GM08714 (cell line): ENCODE data around the gene FAM124B.
"Not testable (repeated sequence)": the region's sequence is repeated elsewhere in the genome, so short reads cannot be mapped to it uniquely, and the experiment has no call there.

ENCODE experiments used
- H3K4me3 ChIP-seq: fragments of 200-500 bp; sonication (Bioruptor generic); 2 replicates; pipeline ENCODE4 v1.5.1; 2014; ENCODE audit warnings: mild to moderate bottlenecking, low read length, inconsistent platforms
- ZNF274 ChIP-seq: IDR thresholded peaks from 2 replicates; pipeline ENCODE4 v1.6.1; 2012; ENCODE audit warnings: mild to moderate bottlenecking, low read depth, low read length

FAM124B gene

DNA sequence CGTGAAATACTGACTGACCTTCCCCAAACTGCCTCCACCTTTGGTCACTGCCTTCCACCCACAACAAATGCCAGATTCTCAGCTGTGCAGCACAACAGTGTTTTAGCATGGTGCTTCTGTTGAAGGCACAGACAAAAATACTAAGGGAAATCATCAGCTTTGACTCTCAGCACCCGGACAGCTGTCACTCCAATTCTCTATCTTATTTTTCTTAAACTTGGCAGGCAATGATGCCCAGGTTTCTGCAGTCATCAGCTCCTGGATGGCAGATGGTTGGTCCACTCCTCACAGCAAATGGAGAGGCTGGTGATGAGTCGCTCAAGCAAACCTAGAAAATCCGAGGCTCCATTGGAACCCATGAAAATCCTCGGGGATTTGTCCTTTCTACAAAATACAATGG, 2.9 kb upstream of the FAM124B start:
- no peak for TF ChIP-seq ZNF274
- H3K4me3 ChIP-seq = no peak overlapping the region

DNA sequence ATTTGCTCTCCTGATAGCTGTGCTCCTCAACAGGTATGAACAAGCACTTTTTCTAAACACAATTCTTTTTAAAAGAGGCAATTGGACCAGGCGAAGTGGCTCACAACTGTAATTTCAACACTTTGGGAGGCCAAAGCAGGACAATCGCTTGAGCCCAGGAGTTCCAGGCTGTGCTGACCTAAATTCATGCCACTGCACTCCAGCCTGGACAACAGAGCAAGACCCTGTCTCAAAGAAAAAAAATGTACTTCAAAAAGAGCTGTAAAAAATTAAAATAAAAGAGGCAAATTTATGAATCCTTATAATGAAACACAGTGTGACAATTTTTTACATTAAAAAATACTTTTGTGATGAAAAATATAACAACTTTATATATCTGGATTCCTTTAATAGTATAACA, 1.8 kb upstream of the FAM124B start:
- no peak for TF ChIP-seq ZNF274
- no peak overlapping the region for H3K4me3 ChIP-seq

DNA sequence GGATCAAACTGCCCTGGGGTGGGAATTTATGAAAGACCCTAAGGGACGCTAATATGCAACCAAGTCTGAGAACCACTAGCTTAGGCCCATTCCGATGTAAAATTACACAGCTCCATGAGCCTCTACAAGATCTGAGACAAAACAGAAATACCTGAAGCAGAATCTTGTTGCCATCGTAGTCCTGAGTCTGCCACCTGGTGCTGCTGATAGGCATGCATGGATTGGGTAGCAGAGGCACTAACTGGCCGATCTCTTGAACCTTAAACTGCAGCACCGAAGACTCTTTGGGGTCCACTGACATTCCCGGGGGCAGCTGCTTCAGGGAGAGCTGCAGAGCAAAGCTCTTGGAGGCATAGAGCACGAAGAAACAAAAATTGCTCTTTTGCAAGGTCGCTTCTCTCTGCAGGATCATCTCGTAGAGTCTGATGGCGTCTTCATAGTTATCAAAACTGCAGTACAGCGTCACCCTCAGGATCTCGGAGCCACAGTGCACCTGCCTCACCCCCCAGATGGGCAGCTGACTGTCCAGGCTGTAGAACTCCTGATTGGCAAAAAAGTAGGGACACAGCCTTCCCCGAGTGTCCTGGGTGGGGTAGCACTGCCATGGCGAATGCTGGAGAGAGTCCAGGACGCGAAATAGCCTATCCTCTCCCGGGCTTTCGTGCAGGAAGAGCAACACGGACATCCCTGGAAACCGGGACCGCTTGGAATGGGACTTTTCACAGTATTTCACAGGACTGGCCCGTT, 848 bp downstream of the FAM124B start:
- TF ChIP-seq ZNF274 = no peak
- peak overlapping the region; percentile 7; the same call in 1 of the 2 replicates for H3K4me3 ChIP-seq

DNA sequence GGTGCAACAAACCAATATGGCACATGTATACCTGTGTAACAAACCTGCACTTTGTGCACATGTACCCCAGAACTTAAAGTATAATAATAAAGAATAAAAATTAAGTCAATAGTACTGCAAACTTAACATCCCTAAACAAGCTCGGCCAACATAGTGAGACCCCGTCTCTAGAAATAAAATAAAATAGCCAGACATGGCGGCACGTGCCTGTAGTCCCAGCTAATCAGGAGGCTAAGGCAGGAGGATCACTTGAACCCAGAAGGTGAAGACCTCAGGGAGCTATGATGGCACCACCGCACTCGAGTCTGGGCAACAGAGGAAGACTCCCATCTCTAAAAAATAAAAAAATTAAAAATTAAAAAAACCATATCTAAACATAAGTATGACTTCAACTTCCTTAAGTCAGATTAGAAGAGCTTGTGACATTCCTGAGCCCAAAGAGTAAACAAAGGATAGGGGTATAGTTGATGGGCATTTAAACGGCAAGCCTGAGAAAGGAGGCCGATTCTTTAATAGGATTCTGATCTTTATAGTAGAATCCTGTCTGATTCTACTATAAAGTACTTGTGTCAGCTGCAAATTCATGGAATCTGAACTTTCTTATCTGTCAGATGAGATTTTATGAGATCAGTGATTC, 1.6 kb downstream of the FAM124B start:
- no peak overlapping the region; the same call in 1 of the 2 replicates for H3K4me3 ChIP-seq
- no peak for TF ChIP-seq ZNF274

DNA sequence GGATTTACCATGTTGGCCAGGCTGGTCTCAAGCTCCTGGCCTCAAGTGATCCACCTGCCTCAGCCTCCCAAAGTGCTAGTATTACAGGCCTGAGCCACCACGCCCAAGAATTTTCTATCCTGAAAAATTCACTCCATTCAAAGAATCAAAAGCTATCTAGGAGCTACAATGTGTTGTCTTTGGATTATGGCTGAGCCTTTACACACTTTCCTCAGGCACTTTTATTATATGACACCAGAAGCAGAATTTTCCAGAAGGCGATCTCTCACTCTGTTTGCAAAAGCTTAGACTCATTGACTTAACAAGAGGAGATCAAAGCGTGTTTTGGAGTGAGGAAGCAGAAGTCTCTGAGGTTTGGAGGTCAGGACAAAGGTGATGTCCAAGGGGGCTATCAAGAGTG, 3.6 kb downstream of the FAM124B start:
- no peak overlapping the region for H3K4me3 ChIP-seq
- no peak for TF ChIP-seq ZNF274

DNA sequence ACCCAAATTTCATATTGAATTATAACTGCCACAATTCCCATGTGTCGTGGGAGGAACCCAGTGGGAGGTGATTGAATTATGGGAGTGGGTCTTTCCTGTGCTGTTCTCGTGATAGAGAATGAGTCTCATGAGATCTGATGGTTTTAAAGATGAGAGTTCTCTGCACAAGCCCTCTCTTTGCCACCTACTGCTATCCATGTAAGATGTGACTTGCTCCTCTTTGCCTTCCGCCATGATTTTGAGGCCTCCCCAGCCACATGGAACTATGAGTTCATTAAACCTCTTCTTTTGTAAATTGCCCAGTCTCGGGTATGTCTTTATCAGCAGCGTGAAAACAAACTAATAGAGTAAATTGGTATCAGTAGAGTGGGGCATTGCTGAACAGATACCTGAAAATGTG, 4.8 kb downstream of the FAM124B start:
- H3K4me3 ChIP-seq = not testable (repeated sequence)

DNA sequence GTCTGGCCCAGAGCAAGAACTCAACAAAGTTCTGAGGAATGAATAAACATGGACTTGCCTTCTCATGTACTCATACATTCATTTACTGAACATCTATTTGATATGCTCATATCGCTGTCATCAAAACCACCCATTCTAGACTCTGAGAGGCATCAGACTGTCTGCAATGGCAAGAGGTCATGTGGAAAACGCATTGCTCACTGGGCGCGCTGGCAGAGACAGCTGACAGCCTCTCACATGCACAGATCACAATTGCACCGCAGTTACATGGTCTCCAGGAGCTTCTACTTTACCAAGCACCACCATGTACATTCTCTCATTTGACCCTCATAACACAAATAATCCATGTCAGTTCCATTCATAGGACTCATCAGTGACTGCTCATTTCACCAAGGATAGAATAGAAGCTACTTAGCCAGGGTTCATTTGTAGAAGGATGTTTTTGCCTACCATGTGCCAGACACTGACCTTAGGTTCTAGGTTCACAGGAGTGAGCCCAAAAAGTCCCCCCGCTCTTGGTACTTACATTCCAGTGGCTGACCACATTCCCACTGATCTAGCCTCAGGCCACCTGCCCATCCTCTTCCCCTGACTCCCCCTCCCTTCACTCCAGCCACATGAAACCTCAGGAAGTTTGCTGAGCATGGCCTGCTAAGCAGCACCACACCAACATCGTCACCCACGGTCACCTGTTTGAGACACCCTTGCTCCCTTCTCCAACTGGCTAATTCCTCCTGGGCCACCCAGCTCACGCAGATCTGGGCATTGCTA, 6.1 kb downstream of the FAM124B start:
- TF ChIP-seq ZNF274 = no peak
- H3K4me3 ChIP-seq = no peak overlapping the region

DNA sequence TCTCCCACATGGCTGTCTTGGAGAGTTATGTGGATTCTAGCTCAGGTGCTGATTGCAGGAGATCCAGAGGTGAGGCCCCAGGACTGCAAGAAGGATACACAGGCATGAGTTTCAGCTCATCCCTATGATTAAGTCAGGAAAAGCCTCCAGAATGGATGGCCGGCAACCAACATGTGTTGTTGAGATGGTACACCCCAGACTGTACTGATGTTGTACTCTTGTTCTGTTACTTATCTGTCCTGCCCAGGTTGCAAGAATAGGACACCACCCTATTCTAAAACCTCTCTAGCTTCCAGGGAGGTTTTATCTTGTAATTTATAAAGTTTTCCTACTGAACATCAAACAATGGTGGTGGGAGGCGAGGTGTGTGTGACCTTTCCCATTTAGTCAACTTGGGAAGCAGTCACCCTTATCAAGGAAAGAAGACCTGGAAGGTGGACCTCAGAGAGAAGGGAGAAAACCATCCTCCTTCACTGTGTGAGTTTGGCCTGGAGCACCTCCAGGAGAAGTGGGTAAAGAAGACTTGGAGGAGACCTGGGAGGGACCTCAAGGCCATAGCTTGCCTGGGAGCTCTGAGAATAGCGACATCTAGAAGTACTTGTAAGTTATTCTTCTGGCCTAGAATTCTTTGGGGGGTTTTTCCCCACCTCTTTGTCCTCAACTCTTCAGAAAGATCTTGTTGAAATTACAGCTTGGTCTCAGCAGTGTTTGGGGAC, 8.6 kb downstream of the FAM124B start:
- no peak for TF ChIP-seq ZNF274
- no peak overlapping the region for H3K4me3 ChIP-seq

DNA sequence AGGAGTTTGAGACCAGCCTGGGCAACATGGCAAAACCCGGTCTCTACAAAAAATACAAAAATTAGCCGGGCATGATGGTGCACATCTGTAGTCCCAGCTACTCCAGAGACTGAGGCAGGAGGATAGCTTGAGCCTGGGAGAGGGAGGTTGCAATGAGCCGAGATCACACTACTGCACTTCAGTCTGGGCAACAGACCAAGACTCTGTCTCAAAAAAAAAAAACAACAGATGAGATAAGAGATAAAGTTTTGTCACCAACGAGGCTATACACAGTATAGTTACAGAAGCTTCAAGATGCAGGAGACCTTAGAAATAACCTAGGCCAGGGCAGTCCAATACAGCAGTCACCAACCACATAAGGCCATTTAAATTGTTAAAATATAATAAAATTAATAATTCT, 9.4 kb downstream of the FAM124B start:
- TF ChIP-seq ZNF274 = no peak
- H3K4me3 ChIP-seq = no peak overlapping the region

DNA sequence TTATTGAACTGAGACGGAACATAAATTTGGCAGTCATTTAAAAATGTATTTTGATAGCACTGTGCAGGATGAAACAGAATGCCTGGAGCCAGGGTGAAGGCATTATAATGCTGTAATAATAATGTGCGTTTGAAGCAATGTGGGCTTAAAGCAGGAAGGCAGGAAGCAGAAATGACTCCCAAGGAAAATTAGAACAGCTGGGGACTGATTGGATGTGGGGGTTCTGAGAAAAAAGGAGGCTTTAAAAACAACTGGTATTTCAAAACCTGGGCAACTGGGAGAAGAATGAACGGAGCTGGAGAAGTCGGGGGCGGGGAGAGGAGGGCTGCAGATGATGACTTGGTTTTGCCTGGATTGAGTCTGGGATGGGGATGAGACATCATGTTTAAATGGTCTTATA, 12.6 kb downstream of the FAM124B start:
- TF ChIP-seq ZNF274 = no peak

DNA sequence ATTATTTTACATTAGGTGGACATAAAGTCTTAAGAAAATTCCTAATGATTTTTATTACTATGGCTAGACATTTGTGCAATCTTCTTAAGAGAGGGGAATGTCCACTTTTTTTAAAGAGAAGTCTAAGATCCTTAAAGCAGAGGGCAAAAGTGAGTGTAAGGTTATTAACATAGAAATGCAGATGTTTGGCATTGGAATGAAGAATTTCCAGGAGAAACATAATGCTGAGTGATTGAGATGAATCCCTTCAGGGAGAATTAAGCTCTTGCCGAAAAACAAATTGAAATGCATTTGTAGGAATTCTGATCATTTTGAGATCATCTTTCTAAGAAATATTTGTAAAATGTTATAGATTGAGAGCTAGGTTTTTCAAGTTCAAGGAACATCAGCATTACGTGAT, 15.0 kb downstream of the FAM124B start:
- H3K4me3 ChIP-seq = no peak overlapping the region
- no peak for TF ChIP-seq ZNF274

More for the DNA sequence above, 12.6 kb downstream of the FAM124B start:
- H3K4me3 ChIP-seq = no peak overlapping the region

DNA sequence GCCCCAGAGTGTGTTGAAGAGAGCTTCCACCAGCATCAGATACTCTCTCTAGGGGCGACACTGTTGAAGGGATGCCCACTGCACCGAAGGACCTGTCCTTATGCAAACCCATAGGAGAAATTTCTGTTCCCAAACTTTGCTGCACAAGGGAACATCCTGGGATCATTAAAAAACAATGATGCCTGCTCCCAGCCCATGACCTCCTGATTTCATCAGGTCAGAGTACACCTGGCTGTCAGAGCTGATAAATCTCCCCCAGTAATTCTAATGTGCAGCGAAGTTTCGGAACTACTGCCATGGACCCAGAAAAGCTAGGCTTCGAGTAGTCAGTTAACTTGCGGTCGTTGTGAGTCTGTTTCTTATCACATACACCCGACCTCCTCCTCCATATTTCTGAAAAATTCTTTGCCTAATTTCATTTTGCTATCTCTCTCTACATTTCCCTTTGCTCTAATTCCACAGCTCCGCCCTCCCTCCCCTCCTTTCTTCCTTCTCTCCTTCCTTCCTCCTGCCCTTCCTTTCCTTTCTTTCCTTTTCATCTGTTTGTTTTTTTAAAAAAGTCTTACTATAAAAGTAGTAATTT, 18.8 kb downstream of the FAM124B start:
- no peak for TF ChIP-seq ZNF274
- H3K4me3 ChIP-seq = no peak overlapping the region

DNA sequence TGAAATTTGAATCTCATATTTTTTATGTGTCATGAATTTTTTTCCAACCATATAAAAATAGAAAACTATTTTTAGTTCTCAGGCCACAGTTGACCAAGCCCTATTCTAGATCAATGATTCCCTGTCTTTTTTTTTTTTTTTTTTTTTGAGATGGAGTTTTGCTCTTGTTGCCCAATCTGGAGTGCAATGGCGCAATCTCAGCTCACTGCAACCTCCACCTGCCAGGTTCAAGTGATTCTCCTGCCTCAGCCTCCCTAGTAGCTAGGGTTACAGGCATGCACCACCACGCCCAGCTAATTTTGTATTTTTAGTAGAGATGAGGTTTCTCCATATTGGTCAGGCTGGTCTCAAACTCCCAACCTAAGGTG, 19.6 kb downstream of the FAM124B start:
- not testable (repeated sequence) for H3K4me3 ChIP-seq

DNA sequence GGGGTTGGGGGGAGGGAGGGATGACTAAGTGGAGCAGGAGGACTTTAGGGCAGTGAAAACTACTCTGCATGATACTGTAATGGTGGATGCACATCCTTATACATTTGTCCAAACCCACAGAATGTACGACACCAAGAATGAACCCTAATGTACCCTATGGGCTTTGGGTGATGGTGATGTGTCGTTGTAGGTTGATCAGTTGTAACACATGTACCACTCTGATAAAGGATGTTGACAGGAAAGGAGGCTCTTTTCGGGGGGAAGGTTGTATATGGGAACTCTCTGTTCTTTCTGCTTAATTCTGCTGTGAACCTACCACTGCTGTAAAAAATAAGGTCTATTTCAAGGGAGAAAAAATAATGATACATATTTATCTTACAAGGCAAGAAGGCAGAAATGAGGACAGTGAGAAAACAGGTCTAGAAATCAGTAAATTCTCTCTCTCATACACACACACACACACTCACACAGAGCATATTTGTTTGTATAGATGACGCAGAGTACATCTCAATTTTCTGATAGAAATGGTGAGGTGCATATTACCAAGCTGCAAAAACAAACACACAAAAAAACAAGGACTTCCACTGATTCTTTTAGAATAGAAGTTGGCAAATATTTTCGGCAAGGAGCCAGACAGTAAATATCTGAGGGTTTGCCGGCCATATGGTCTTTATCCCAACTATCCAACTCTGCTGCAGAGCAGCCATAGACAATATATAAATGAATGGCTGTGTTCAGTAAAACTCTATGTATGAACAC, 20.2 kb downstream of the FAM124B start:
- no peak overlapping the region for H3K4me3 ChIP-seq
- TF ChIP-seq ZNF274 = no peak
